NCI-H526 (cell line): ENCODE data around the gene KLK11.
A peak's percentile ranks its signal among the peaks of the same experiment; 100 is the strongest.

ENCODE experiments used
- DNase-seq, 2 experiments: peaks; one replicate each; lab custom pipeline; 2025; lab: John Stamatoyannopoulos, UW

The KLK11 gene

GRCh38 chr19:51026554-51026831, at the start of gene KLK11:
KLK11 (minus strand) TSS chr19:51026616; CDS start chr19:51025631, 985 bp downstream.
- DNase-seq = peak in 1 of 2 experiments; percentile 32

GRCh38 chr19:51075998-51076397, 49.6 kb upstream of the KLK11 start:
- DNase-seq = no peak

GRCh38 chr19:51071095-51071405, 44.6 kb upstream of the KLK11 start:
- DNase-seq = no peak

- DNase-seq = no peak
Observed at GRCh38 chr19:51070334-51071094, 44.1 kb upstream of the KLK11 start.

DNA sequence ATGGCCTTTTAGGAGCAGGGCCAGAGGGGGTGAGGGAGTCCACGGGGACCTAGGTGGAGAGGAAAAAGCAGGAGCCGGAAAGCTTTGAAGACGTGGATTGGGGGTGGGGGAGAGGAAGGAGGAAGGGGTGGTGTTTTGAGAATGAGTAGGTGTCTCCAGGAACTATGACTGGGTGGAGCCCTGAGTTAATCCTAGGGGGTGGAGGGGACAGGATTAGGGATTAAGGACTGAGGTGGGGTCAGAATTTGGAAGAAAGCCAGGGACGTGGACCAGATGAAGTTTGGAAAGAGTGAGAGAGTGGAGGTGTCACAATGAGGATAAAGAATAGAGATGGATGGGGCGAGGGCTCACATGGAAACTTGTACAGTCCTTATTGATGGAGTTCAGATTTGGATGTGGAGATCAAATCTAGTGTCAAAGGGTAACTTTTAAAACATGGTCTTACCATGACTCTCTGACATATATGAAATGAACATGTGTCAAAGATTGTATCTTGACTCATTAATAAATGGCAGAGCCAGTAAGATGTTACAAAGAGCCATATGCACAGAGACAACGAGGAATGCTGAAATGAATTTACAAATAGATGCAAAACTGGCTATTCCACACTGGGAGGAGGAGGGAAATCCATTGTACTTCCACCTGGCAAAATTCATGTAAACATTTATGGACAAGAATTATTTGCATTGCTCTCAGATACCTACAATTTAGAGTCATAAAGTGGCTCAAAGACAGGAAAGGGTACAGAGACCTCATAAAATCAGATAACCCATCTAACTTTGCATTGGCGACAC, 40.2 kb upstream of the KLK11 start:
- peak; percentile 92 to 94 for DNase-seq

DNA sequence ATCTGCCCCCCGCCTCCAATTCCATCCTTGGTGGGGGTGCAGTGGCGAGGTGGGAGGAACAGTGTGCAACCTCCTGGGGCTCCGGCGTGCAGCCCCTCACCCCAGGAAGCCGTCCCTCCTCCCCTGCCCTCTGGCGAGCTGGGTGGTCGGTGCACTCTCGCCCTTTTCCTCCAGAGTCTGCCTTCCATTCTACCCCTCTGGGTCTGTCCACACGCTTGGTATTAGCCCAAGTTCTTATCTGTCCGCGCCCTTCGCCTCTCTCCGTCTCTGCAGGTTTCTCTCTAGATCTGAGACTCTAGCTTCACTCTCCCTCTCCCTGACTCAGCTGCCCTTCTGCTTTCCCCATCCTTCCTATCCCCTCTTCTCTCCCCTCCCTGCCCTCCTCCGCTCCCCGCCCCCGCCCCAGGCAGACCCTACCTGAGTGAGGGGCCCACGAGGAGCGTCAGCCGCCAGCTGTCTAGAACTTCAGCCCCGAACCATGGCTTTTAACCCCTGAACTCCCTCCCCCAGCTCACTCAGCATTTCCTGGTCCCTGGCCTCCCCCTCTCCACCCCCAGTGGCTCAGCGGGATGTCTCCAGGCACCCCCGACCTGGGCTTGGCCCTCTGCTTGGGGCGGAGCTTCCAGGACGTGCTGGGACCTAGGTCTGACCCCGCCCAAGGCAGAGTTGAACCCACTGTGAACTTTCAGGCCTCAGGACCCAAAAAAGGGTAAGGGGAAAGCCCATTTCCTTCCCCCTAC, 39.0 kb upstream of the KLK11 start:
- no peak for DNase-seq

- no peak for DNase-seq
Observed at GRCh38 chr19:51064534-51065220, 38.3 kb upstream of the KLK11 start, which contains the start of gene KLK13. KLK13 (minus strand) TSS chr19:51065092; CDS start chr19:51065067, 25 bp downstream.

DNA sequence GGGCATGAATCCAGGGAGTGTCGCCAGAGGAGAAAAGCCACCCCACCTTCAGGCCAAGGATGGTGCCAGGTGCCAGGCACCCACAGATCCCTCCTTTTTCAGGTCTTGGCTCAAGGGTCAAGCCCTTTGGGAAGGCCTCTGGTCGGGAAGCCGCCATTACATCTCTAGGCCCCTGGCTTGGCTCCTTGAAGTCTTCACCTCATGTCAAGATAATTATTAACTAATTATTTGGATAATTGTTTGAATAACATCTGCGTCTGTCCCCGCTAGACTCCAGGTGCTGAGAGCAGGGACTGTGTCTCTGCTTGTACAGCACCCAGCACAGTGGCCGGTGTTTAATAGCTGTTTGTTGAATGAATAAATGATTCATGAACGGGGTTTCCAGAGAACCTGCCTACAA, 37.2 kb upstream of the KLK11 start:
- DNase-seq = no peak

DNA sequence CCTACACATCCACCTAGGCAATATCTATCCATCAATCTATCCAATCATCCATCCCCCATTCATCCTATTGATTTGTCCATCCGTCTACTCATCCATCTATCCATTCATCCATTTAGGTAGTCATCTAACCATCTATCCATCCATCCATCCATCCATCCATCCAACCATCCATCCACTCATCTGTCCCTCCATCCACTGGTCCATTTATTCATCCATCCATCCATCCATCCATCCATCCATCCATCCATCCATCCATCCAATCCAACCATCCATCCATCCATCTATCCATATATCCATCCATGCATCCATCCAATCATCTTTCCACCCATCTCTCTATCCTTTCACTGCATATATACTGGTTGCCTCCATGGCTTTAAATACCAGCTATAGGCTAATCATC, 34.6 kb upstream of the KLK11 start:
- DNase-seq = no peak

DNA sequence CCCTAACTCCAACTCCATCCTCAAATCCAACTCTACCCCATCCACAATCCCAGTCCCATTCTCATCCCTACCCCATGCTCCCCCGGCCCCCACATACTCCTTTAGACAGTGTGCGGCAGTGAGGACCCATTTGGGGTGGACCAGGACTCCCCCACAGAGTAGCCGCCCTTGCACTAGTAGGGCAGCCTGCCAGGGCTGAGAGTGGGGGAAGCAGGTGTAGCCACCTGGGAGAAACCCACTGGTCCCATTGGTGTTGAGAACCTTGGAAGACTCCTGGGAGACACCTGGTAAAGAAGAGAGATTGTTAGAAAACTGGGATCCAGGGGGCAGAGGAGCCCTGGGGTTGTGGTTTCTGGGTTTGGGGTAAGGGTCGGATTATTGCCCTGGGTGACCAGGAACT, 33.9 kb upstream of the KLK11 start:
- no peak for DNase-seq

GRCh38 chr19:51059715-51060114, 33.3 kb upstream of the KLK11 start:
- no peak for DNase-seq

- no peak for DNase-seq
Observed at GRCh38 chr19:51055866-51056265, 29.4 kb upstream of the KLK11 start.

DNA sequence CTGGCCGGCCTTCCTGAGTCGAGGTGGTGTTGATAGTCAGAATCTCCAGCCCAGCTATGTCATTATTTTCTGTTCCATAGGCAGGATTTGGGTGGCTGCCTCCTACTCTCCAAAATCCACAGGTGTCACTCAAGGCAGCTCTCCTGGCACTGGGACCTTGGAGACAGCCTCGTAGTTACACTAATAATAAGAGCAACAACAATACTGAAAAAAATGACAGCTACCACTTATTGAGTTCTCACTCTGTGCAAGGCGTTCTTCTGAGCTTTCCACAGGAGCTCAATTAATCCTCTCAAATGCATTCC, 20.6 kb upstream of the KLK11 start:
- DNase-seq = no peak

- no peak for DNase-seq
Observed at GRCh38 chr19:51044327-51044726, 17.9 kb upstream of the KLK11 start.

- DNase-seq = no peak
Observed at GRCh38 chr19:51043497-51043896, 17.1 kb upstream of the KLK11 start.

DNA sequence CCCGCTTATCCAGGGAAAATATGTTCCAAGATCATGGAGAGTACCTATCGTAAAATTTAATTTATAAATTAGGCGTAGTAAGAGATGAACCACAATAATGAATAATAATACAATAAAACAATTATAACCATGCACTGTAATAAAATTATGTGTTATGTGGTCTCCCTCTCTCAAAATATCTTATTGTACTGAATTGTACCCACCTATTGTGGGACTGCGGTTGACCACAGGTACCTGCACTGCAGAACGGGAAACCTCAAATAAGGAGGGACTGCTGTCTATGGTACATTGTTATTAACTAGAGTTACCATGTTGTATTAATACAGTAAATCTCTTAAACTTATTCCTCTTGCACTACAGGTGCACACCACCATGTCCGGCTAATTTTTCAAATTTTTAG, 13.7 kb upstream of the KLK11 start:
- DNase-seq = no peak

DNA sequence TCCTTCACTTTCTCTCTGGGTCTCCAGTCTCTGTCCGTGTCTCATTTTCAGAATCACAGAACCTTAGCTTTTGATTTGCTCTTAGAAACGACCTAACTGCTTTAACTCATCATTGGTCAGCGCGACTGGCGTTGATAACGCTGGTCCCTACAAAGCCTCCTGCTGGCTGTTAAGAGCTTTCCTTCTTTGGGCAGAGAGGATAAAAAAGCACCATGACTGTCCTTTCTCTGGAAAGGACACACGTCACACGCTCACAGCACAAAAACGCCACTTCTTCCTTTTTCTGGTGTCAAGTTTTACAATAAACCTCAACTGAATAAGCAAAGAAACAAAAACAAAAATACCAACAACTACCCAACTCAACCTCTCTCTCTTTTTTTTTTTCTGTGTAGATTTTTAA, 10.1 kb upstream of the KLK11 start:
- DNase-seq = no peak

GRCh38 chr19:51034704-51035103, 8.3 kb upstream of the KLK11 start, which contains the start of gene KLK12:
KLK12 (minus strand) TSS chr19:51035002; CDS start chr19:51034621, 381 bp downstream.
- DNase-seq = peak in 1 of 2 experiments; percentile 30

GRCh38 chr19:51031880-51032225, 5.4 kb upstream of the KLK11 start:
- no peak for DNase-seq

- DNase-seq = no peak
Observed at GRCh38 chr19:51031220-51031879, 4.9 kb upstream of the KLK11 start.

- DNase-seq = no peak
Observed at GRCh38 chr19:51030631-51031030, 4.2 kb upstream of the KLK11 start.

GRCh38 chr19:51029718-51030117, 3.3 kb upstream of the KLK11 start:
- no peak for DNase-seq
